EH (cell line): Measurements from ENCODE around the gene AMOTL2.
A peak's percentile ranks its signal among the peaks of the same experiment; 100 is the strongest.

ENCODE experiments used
- DNase-seq: peaks from one replicate; pipeline ENCODE4 v3.0.0-alpha.2; 2015; ENCODE audit warnings: low read depth

Gene AMOTL2

GRCh38 chr3:134353171-134353825 lies 20.9 kb downstream of the AMOTL2 start:
- no peak for DNase-seq

- peak; percentile 52 for DNase-seq
Measured at GRCh38 chr3:134352031-134352671, 22.1 kb downstream of the AMOTL2 start.

- peak; percentile 28 for DNase-seq
Measured at GRCh38 chr3:134351427-134351826, 22.8 kb downstream of the AMOTL2 start.

GRCh38 chr3:134350861-134351311 lies 23.4 kb downstream of the AMOTL2 start:
- DNase-seq = peak; percentile 23

GRCh38 chr3:134350266-134350665 lies 24.0 kb downstream of the AMOTL2 start:
- DNase-seq = no peak

GRCh38 chr3:134348524-134348923 lies 25.7 kb downstream of the AMOTL2 start:
- peak; percentile 92 for DNase-seq

GRCh38 chr3:134347551-134347950 lies 26.7 kb downstream of the AMOTL2 start:
- no peak for DNase-seq

GRCh38 chr3:134346744-134347143 lies 27.5 kb downstream of the AMOTL2 start:
- DNase-seq = peak; percentile 32

GRCh38 chr3:134345202-134345601 lies 29.0 kb downstream of the AMOTL2 start:
- no peak for DNase-seq

- DNase-seq = no peak
Measured at GRCh38 chr3:134344560-134344959, 29.7 kb downstream of the AMOTL2 start.

- no peak for DNase-seq
Measured at GRCh38 chr3:134342259-134342658, 32.0 kb downstream of the AMOTL2 start.

GRCh38 chr3:134341389-134341788 lies 32.9 kb downstream of the AMOTL2 start:
- DNase-seq = no peak

- peak; percentile 38 for DNase-seq
Measured at GRCh38 chr3:134340982-134341365, 33.3 kb downstream of the AMOTL2 start.

GRCh38 chr3:134340362-134340981 lies 33.8 kb downstream of the AMOTL2 start:
- peak; percentile 27 for DNase-seq

- DNase-seq = peak; percentile 37
Measured at GRCh38 chr3:134339913-134340312, 34.3 kb downstream of the AMOTL2 start.

GRCh38 chr3:134339331-134339730 lies 34.9 kb downstream of the AMOTL2 start:
- no peak for DNase-seq

GRCh38 chr3:134338516-134339261 lies 35.6 kb downstream of the AMOTL2 start:
- DNase-seq = no peak

GRCh38 chr3:134338201-134338512 lies 36.1 kb downstream of the AMOTL2 start:
- no peak for DNase-seq

- DNase-seq = no peak
Measured at GRCh38 chr3:134337511-134338200, 36.6 kb downstream of the AMOTL2 start.

GRCh38 chr3:134337071-134337482 lies 37.2 kb downstream of the AMOTL2 start:
- no peak for DNase-seq

GRCh38 chr3:134336587-134336986 lies 37.7 kb downstream of the AMOTL2 start:
- peak; percentile 89 for DNase-seq

- DNase-seq = no peak
Measured at GRCh38 chr3:134334901-134335280, 39.4 kb downstream of the AMOTL2 start.
